Stimulated activated CD8-positive, alpha-beta memory T cell treated with anti-CD3 and anti-CD28 coated beads, Interleukin-4, amount 100 ng/mL, for 48 hours (primary cell): ENCODE data around the gene MVB12B.

ENCODE experiments used
- DNase-seq: peaks from one replicate; pipeline ENCODE4 v3.0.0-alpha.2; 2020

Gene MVB12B

GRCh38 chr9:126497660-126498275 lies 171.1 kb downstream of the MVB12B start:
- DNase-seq = no peak

GRCh38 chr9:126498331-126498730 lies 171.7 kb downstream of the MVB12B start:
- DNase-seq = no peak

- peak; percentile 63 for DNase-seq
Measured at GRCh38 chr9:126499005-126499910, 172.6 kb downstream of the MVB12B start.

GRCh38 chr9:126499911-126500599 lies 173.4 kb downstream of the MVB12B start:
- DNase-seq = no peak

GRCh38 chr9:126500600-126501382 lies 174.2 kb downstream of the MVB12B start:
- peak; percentile 81 for DNase-seq

GRCh38 chr9:126501383-126502331 lies 175.0 kb downstream of the MVB12B start:
- DNase-seq = no peak

- DNase-seq = no peak
Measured at GRCh38 chr9:126502417-126503332, 176.0 kb downstream of the MVB12B start.

GRCh38 chr9:126503333-126504085 lies 176.9 kb downstream of the MVB12B start:
- DNase-seq = no peak

- DNase-seq = no peak
Measured at GRCh38 chr9:126504086-126504976, 177.7 kb downstream of the MVB12B start.

- no peak for DNase-seq
Measured at GRCh38 chr9:126504977-126505455, 178.4 kb downstream of the MVB12B start.

GRCh38 chr9:126505697-126506346 lies 179.2 kb downstream of the MVB12B start:
- no peak for DNase-seq

- no peak for DNase-seq
Measured at GRCh38 chr9:126506361-126507317, 180.0 kb downstream of the MVB12B start.

GRCh38 chr9:126507318-126508109 lies 180.9 kb downstream of the MVB12B start:
- no peak for DNase-seq

GRCh38 chr9:126508171-126508591 lies 181.6 kb downstream of the MVB12B start:
- DNase-seq = no peak

- no peak for DNase-seq
Measured at GRCh38 chr9:126508928-126509327, 182.3 kb downstream of the MVB12B start.

- DNase-seq = no peak
Measured at GRCh38 chr9:126509718-126510117, 183.1 kb downstream of the MVB12B start.
